CD4-positive, alpha-beta T cell (primary cell): Measurements from ENCODE around the gene MBTPS2. TPM values are rescaled to one million over a fixed set of nuclear protein-coding genes. Genes with fewer than 3 reads are reported as not detected.

Source experiments
- ATAC-seq: fragments of 200-7000 bp; cut with Tn5 transposase; one replicate; pipeline ENCODE4 v1.10.0; 2022; ENCODE audit warnings: mild to moderate bottlenecking; ENCODE audit not compliant: poor library complexity
- CTCF ChIA-PET: fragments of 350-600 bp; sonication (Branson Sonifier 250); formaldehyde crosslinking; loops from one replicate; lab custom pipeline; 2021; ENCODE audit warnings: antibody characterized with exemption, inconsistent platforms; lab: Charles Lee
- POLR2A ChIA-PET: fragments of 350-600 bp; sonication (Branson Sonifier 250); formaldehyde crosslinking; loops from one replicate; lab custom pipeline; 2021; ENCODE audit warnings: antibody characterized with exemption, inconsistent platforms; lab: Charles Lee
- DNase-seq, 14 experiments: peaks; one replicate each; pipeline ENCODE4 v3.0.0-alpha.2; 2013 to 2020; ENCODE audit warnings: mixed read lengths in 2 of 14
- H3K27ac ChIP-seq, 2 donors: one replicate each; pipeline versions ENCODE4 v1.5.1 to v1.7.0; 2013; ENCODE audit warnings: low read length in 2 of 2, low read depth in 1 of 2, mild to moderate bottlenecking in 1 of 2
- H3K27me3 ChIP-seq, 2 experiments: 1 replicate in 1 of 2; 2 replicates in 1 of 2; pipeline versions ENCODE4 v1.6.1 to v1.7.0; 2013; ENCODE audit warnings: low read length in 2 of 2, control low read depth in 1 of 2, mild to moderate bottlenecking in 1 of 2, moderate library complexity in 1 of 2; ENCODE audit not compliant: insufficient read depth in 2 of 2, control insufficient read depth in 1 of 2
- H3K36me3 ChIP-seq: one replicate; pipeline ENCODE4 v1.6.1; 2013; ENCODE audit warnings: low read length, control low read depth; ENCODE audit not compliant: insufficient read depth
- H3K4me1 ChIP-seq: one replicate; pipeline ENCODE4 v1.6.1; 2013; ENCODE audit warnings: low read length, control low read depth; ENCODE audit not compliant: insufficient read depth
- H3K4me3 ChIP-seq: one replicate; pipeline ENCODE4 v1.5.1; 2013; ENCODE audit warnings: mild to moderate bottlenecking, low read length, moderate library complexity
- H3K9me3 ChIP-seq, 2 experiments: 1 replicate in 1 of 2; 2 replicates in 1 of 2; pipeline versions ENCODE4 v1.6.1 to v1.7.0; 2013; ENCODE audit warnings: low read length in 2 of 2, mild to moderate bottlenecking in 2 of 2, control low read depth in 1 of 2, moderate library complexity in 1 of 2; ENCODE audit not compliant: control insufficient read depth in 1 of 2, insufficient read depth in 1 of 2
- H3K27ac Mint-ChIP-seq: one replicate; pipeline ENCODE4 v1.8.0; 2020; ENCODE audit warnings: mixed read lengths
- H3K27me3 Mint-ChIP-seq: one replicate; pipeline ENCODE4 v1.8.0; 2021; ENCODE audit warnings: mixed read lengths
- H3K36me3 Mint-ChIP-seq: one replicate; pipeline ENCODE4 v1.8.0; 2021; ENCODE audit warnings: low read depth, mixed read lengths
- H3K4me1 Mint-ChIP-seq: one replicate; pipeline ENCODE4 v1.8.0; 2021; ENCODE audit warnings: low read depth, mixed read lengths
- H3K4me3 Mint-ChIP-seq: one replicate; pipeline ENCODE4 v1.8.0; 2020; ENCODE audit warnings: mild to moderate bottlenecking, mixed read lengths
- H3K9me3 Mint-ChIP-seq: one replicate; pipeline ENCODE4 v1.8.0; 2020; ENCODE audit warnings: mixed read lengths
- CTCF ChIP-seq: fragments of 200-600 bp; IDR thresholded peaks from one replicate; pipeline ENCODE4 v1.8.0; 2022; ENCODE audit warnings: antibody characterized with exemption, mild to moderate bottlenecking
- intact Hi-C, 2 experiments: fragments of 100-400 bp; cut with DNase I in 1 of 2; cut with micrococcal nuclease in 1 of 2; formaldehyde crosslinking; loops; one replicate each; pipeline versions ENCODE4 v1.15.1 to v1.9.0; 2023 to 2025; cut with DNase I, micrococcal nuclease
- total RNA-seq, 174 experiments: library from RNA in 2 of 174; stranded (reverse) in 2 of 174; gene quantifications; one replicate each; pipeline ENCODE4 v1.2.3 and lab custom pipeline; 2021 to 2026

The MBTPS2 gene
- total RNA-seq, 2 experiments from 2014 or later: 3.1 to 3.4 TPM

GRCh38 chrX:21831496-21831895 is 7.9 kb upstream of the MBTPS2 start:
- H3K4me3 ChIP-seq: no peak overlapping the region
- no peak for DNase-seq
- H3K9me3 Mint-ChIP-seq: no peaks in the 10 kb centered on the region
- no peak for TF ChIP-seq CTCF
- H3K9me3 ChIP-seq: no peaks in the 10 kb centered on the region
- no peaks in the 10 kb centered on the region for H3K36me3 Mint-ChIP-seq
- peaks cover 7% of the 10 kb centered on the region for H3K27me3 Mint-ChIP-seq
- H3K36me3 ChIP-seq: no peaks in the 10 kb centered on the region
- no peaks in the 10 kb centered on the region for H3K4me1 ChIP-seq
- ChIA-PET CTCF (no interaction called here), POLR2A (no interaction called here)
- ATAC-seq: no peak
- no peak overlapping the region for H3K27ac Mint-ChIP-seq
- H3K27ac ChIP-seq: no peak overlapping the region
- H3K4me3 Mint-ChIP-seq: no peak overlapping the region
- no peaks in the 10 kb centered on the region for H3K4me1 Mint-ChIP-seq
- intact Hi-C loops: loop anchor here in 1 of 2 experiments (10.0 kb wide), 2 partner anchors 103 to 363 kb away; no protein-coding TSS in a partner anchor
- H3K27me3 ChIP-seq: peaks cover 0 to 3% of the 10 kb centered on the region in 2 experiments

DNA sequence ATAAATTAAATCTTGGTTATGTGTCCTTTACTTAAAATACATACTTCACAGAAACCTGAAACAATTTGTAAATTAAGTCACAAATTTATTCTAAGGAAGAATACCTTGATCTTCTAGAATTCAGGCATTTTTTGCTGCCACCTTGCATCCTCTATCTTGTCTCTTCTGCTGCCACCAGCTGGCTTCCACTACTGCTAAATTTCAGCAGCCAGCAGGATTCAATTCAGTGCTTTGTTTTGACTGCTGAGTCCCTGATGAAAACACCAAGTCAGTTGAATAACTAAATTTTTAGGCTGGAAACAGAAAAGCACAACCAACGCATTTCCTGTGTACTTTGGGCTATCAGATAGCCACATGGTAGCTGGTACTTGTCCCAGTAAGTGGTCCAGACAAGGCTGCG is 2.4 kb upstream of the MBTPS2 start:
- H3K27ac Mint-ChIP-seq: no peak overlapping the region
- H3K4me1 Mint-ChIP-seq: peaks cover 14% of the 10 kb centered on the region

DNA sequence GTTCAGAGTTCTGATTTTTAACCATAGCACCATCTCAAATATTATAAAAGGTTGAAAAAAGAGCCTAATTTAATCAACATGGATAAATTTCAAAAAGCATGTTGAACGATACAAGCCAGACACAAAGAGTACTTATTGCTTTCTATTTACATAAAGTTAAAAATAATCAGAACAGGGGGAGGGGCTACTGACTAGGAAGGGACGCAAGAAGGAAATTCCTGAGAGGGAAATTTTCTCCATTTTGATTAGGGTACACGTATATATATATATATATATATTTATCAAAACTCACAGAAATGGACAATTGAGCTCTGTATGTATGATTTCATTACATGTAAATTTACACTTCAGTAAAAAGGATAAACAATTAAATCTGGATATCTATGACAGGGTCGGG is 482 bp upstream of the MBTPS2 start:
- no peaks in the 10 kb centered on the region for H3K9me3 ChIP-seq
- no peaks in the 10 kb centered on the region for H3K9me3 Mint-ChIP-seq
- H3K27me3 ChIP-seq: no peaks in the 10 kb centered on the region
- peak overlapping the region; percentile 93 for H3K27ac Mint-ChIP-seq
- peaks cover 14% of the 10 kb centered on the region for H3K4me1 Mint-ChIP-seq
- H3K27me3 Mint-ChIP-seq: no peaks in the 10 kb centered on the region
- peak overlapping the region; percentile 86 for H3K4me3 ChIP-seq
- H3K36me3 ChIP-seq: no peaks in the 10 kb centered on the region
- peaks cover 14% of the 10 kb centered on the region for H3K36me3 Mint-ChIP-seq
- CTCF ChIA-PET: interaction anchor here (1.3 kb wide), 1 partner anchor 145 kb away, joined by 3 read pairs; no protein-coding TSS in a partner anchor
- ATAC-seq: no peak
- H3K27ac ChIP-seq: peak overlapping the region in 1 of 2 donors; percentile 55
- H3K4me1 ChIP-seq: peaks cover 12% of the 10 kb centered on the region
- DNase-seq: peak in 3 of 14 experiments; percentile 27 to 39 (median 31)
- POLR2A ChIA-PET: interaction anchor here (0.9 to 1.2 kb wide), 3 partner anchors 66 to 1944 kb away, joined by 3 to 5 read pairs (median 3); partner anchors contain the start of gene SAT1
- H3K4me3 Mint-ChIP-seq: peak overlapping the region; percentile 96
- intact Hi-C loops: loop anchor here (5.0 to 10.0 kb wide), 4 partner anchors 96 to 462 kb away; no protein-coding TSS in a partner anchor
- no peak for TF ChIP-seq CTCF

More for the DNA sequence above, 2.4 kb upstream of the MBTPS2 start:
- H3K27ac ChIP-seq: no peak overlapping the region
- POLR2A ChIA-PET: no interaction called here
- Mint-ChIP-seq H3K4me3 (no peak overlapping the region), H3K27me3 (no peaks in the 10 kb centered on the region), H3K36me3 (peaks cover 9% of the 10 kb centered on the region), H3K9me3 (no peaks in the 10 kb centered on the region)
- H3K9me3 ChIP-seq: no peaks in the 10 kb centered on the region
- H3K4me3 ChIP-seq: no peak overlapping the region
- peaks cover 12% of the 10 kb centered on the region for H3K4me1 ChIP-seq
- H3K36me3 ChIP-seq: no peaks in the 10 kb centered on the region
- TF ChIP-seq CTCF: no peak
- ATAC-seq (no peak), DNase-seq (no peak)
- CTCF ChIA-PET: interaction anchor here (0.8 kb wide), 1 partner anchor 148 kb away, joined by 3 read pairs; no protein-coding TSS in a partner anchor
- intact Hi-C loops: loop anchor here (5.0 to 10.0 kb wide), 4 partner anchors 98 to 460 kb away; no protein-coding TSS in a partner anchor
- H3K27me3 ChIP-seq: peaks cover 0 to 3% of the 10 kb centered on the region in 2 experiments
